BJ (cell line): ENCODE measurements around the gene CLOCK. TPM values are rescaled to one million over a fixed set of nuclear protein-coding genes. Genes with fewer than 3 reads are reported as not detected.

Experiments used
- CTCF ChIA-PET: fragments of 350-600 bp; formaldehyde crosslinking; extraction: SDS; loops from one replicate; lab custom pipeline; 2021; ENCODE audit warnings: antibody characterized with exemption, inconsistent platforms; lab: Yijun Ruan, JAX
- POLR2A ChIA-PET: fragments of 300-600 bp; sonication (Branson Sonifier 250); formaldehyde crosslinking; extraction: SDS; loops from one replicate; lab custom pipeline; 2021; ENCODE audit warnings: antibody characterized with exemption; lab: Charles Lee
- DNase-seq: peaks from one replicate; pipeline ENCODE4 v3.0.0-alpha.2; 2011; ENCODE audit warnings: low read depth
- H3K27me3 ChIP-seq: 2 replicates; pipeline ENCODE4 v1.6.0; 2011; ENCODE audit warnings: low read length; ENCODE audit not compliant: control insufficient read depth, insufficient read depth
- H3K36me3 ChIP-seq: 2 replicates; pipeline ENCODE4 v1.5.1; 2011; ENCODE audit warnings: low read length; ENCODE audit not compliant: control insufficient read depth, insufficient read depth
- H3K4me3 ChIP-seq: 2 replicates; pipeline ENCODE4 v1.5.1; 2011; ENCODE audit warnings: low read depth, mild to moderate bottlenecking, control low read depth, low read length
- CTCF ChIP-seq: IDR thresholded peaks from 2 replicates; pipeline ENCODE4 v1.5.1; 2011; ENCODE audit warnings: low read depth, mild to moderate bottlenecking, control low read depth, inconsistent platforms, low read length, moderate library complexity; ENCODE audit not compliant: insufficient read depth
- polyA plus RNA-seq: library from polyadenylated mRNA; depleted of rRNA; stranded (reverse); fragments of >200 nt; gene quantifications from 2 replicates; pipeline ENCODE4 v1.2.3, GENCODE V29; 2011

Gene CLOCK
- polyA plus RNA-seq, 1 experiment = 14.5 TPM

GRCh38 chr4:55444827-55445226 lies 101.9 kb downstream of the CLOCK start:
- peak; percentile 49 for TF ChIP-seq CTCF
- POLR2A ChIA-PET = no interaction called here
- no peak for DNase-seq
- no peak overlapping the region for H3K4me3 ChIP-seq
- CTCF ChIA-PET = interaction anchor here (1.1 to 2.7 kb wide), 5 partner anchors 9 to 291 kb away, joined by 3 to 11 read pairs (median 7); partner anchors contain the start of gene SRD5A3
- H3K36me3 ChIP-seq = peaks cover under 1% of the 10 kb centered on the region
- no peaks in the 10 kb centered on the region for H3K27me3 ChIP-seq

- Histone ChIP-seq H3K36me3 (no peaks in the 10 kb centered on the region), H3K27me3 (no peaks in the 10 kb centered on the region), H3K4me3 (no peak overlapping the region)
- no peak for TF ChIP-seq CTCF
- ChIA-PET CTCF (interaction anchor here (1.1 to 1.9 kb wide), 2 partner anchors 26 to 110 kb away, joined by 3 to 4 read pairs; no protein-coding TSS in a partner anchor), POLR2A (no interaction called here)
- no peak for DNase-seq
Measured at GRCh38 chr4:55442541-55442940, 104.2 kb downstream of the CLOCK start.

GRCh38 chr4:55440786-55441185 lies 105.9 kb downstream of the CLOCK start:
- Histone ChIP-seq H3K4me3 (no peak overlapping the region), H3K27me3 (no peaks in the 10 kb centered on the region), H3K36me3 (peaks cover 2% of the 10 kb centered on the region)
- no peak for TF ChIP-seq CTCF
- ChIA-PET POLR2A (no interaction called here), CTCF (interaction anchor here (0.9 kb wide), 1 partner anchor 114 kb away, joined by 3 read pairs; no protein-coding TSS in a partner anchor)
- DNase-seq = no peak

GRCh38 chr4:55439023-55439422 lies 107.7 kb downstream of the CLOCK start:
- ChIA-PET CTCF (no interaction called here), POLR2A (no interaction called here)
- no peak for TF ChIP-seq CTCF
- no peak for DNase-seq
- Histone ChIP-seq H3K4me3 (no peak overlapping the region), H3K36me3 (peaks cover 6% of the 10 kb centered on the region), H3K27me3 (no peaks in the 10 kb centered on the region)

- no peaks in the 10 kb centered on the region for H3K27me3 ChIP-seq
- no peak overlapping the region for H3K4me3 ChIP-seq
- ChIA-PET CTCF (interaction anchor here (1.0 kb wide), 2 partner anchors 92 to 201 kb away, joined by 3 read pairs; partner anchors contain the start of gene SRD5A3), POLR2A (interaction anchor here (0.6 kb wide), 1 partner anchor 18 kb away, joined by 5 read pairs; no protein-coding TSS in a partner anchor)
- H3K36me3 ChIP-seq = peaks cover 6% of the 10 kb centered on the region
- TF ChIP-seq CTCF = no peak
- DNase-seq = no peak
Measured at GRCh38 chr4:55438314-55438713, 108.4 kb downstream of the CLOCK start.
